Uterus (tissue), 4 donors: ENCODE results near the gene LIX1L. TPM values are rescaled to one million over a fixed set of nuclear protein-coding genes. Genes with fewer than 3 reads are reported as not detected.
A peak's percentile ranks its signal among the peaks of the same experiment; 100 is the strongest.

Experiments used
- DNase-seq, 2 donors: peaks; one replicate each; pipeline ENCODE4 v3.0.0-alpha.2; 2019 to 2020
- H3K27ac ChIP-seq, 2 donors: fragments of 200-600 bp; sonication (generic); 1 replicate in 1 of 2; 2 replicates in 1 of 2; pipeline ENCODE4 v1.5.1; 2016 to 2018
- H3K27me3 ChIP-seq, 2 donors: fragments of 200-600 bp; sonication (generic); one replicate each; pipeline ENCODE4 v1.5.1; 2018 to 2019; ENCODE audit warnings: control low read depth in 1 of 2
- H3K36me3 ChIP-seq, 2 donors: fragments of 200-600 bp; sonication (generic); one replicate each; pipeline ENCODE4 v1.5.1; 2019; ENCODE audit warnings: control low read depth in 1 of 2
- H3K4me1 ChIP-seq, 2 donors: fragments of 200-600 bp; sonication (generic); one replicate each; pipeline ENCODE4 v1.5.1; 2018 to 2019; ENCODE audit warnings: control low read depth in 1 of 2
- H3K4me3 ChIP-seq, 2 donors: fragments of 200-600 bp; sonication (generic); 1 replicate in 1 of 2; 2 replicates in 1 of 2; pipeline ENCODE4 v1.5.1; 2018 to 2019; ENCODE audit warnings: mild to moderate bottlenecking in 1 of 2
- H3K9me3 ChIP-seq, 2 donors: fragments of 200-600 bp; sonication (generic); one replicate each; pipeline ENCODE4 v1.5.1; 2019; ENCODE audit warnings: control low read depth in 1 of 2
- POLR2A ChIP-seq, 2 donors: fragments of 450-650 bp; IDR thresholded peaks; one replicate each; pipeline ENCODE4 v1.6.1; 2016; ENCODE audit warnings: antibody characterized with exemption in 2 of 2, mild to moderate bottlenecking in 1 of 2, moderate library complexity in 1 of 2
- intact Hi-C: fragments of 100-400 bp; cut with DNase I; formaldehyde crosslinking; loops from one replicate; pipeline ENCODE4 v1.15.1; 2023; ENCODE audit warnings: low total_unique reads
- total RNA-seq, 4 donors: library from RNA; depleted of rRNA in 3 of 4; stranded (reverse); fragments of >200 nt in 3 of 4; gene quantifications; one replicate each; pipeline versions ENCODE4 v1.1.0 to v1.2.4, GENCODE V29; 2014 to 2023
- TF ChIP-seq, protein P1 (sequence below), 4 experiments: fragments of 200-600 bp in 2 of 4; fragments of 450-650 bp in 2 of 4; sonication (generic) in 2 of 4; IDR thresholded peaks; one replicate each; pipeline ENCODE4 v1.5.1; 2016 to 2019; ENCODE audit warnings: antibody characterized with exemption in 4 of 4, mild to moderate bottlenecking in 2 of 4, moderate library complexity in 1 of 4
- donor health status: DM: yes; HTN: yes; CAD: no.

LIX1L gene
- total RNA-seq, 4 donors from 2014 or later = 12.3 to 69.0 (median 32.2) TPM

DNA sequence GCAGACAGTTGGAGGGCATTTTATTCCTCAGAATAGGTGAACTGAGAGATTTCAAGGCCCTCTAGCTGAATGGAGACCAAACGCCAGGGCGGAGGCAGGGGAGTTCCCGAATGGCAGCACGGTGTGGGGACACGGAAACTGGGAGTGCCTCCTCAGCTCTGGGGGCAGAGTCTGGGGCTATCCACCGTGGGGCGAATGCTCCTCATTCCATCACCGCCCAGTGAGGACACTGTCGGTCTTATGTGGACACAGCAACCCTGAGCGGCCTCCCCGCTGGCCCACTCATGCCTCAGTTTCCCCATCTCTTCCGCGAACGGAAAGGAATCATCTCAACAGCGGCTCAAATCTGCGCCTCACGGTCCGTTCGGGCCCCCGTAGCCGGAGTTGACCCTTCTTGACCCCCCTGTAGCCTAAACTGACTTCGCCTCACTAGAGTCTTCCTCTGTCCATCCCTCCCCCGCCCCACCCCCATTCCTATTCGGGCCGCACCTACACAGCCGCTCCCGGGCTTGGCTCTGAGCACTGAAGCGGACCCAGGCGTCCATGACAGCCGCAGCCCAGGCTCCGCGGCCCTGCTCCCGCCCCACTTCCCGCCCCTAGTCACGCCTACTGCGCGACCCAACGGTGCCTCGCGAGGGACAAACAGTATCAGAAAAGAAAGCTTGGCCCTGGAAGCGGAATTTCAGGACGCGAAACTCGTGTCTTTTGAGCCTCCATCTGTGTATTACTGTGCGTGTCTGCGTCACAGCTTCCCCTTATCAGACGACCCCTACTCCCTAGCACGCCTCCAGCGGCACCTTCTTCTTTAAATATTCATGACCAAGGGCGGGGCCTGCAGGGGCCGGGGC lies 39.4 kb downstream of the LIX1L start, which contains the start of gene PEX11B:
PEX11B (minus strand) TSS at position 574 of the 848 bp plus-strand sequence; CDS start at position 545, 29 bp downstream.
- H3K4me3 ChIP-seq = peak within 1 kb of the TSS; percentile 67 to 86
- no peaks in the 10 kb centered on the region for H3K36me3 ChIP-seq
- intact Hi-C loops = no loop called here
- peak; percentile 45 to 49 for TF ChIP-seq POLR2A (IDR thresholded peaks at IDR 0.05)
- TF ChIP-seq, protein P1, sequence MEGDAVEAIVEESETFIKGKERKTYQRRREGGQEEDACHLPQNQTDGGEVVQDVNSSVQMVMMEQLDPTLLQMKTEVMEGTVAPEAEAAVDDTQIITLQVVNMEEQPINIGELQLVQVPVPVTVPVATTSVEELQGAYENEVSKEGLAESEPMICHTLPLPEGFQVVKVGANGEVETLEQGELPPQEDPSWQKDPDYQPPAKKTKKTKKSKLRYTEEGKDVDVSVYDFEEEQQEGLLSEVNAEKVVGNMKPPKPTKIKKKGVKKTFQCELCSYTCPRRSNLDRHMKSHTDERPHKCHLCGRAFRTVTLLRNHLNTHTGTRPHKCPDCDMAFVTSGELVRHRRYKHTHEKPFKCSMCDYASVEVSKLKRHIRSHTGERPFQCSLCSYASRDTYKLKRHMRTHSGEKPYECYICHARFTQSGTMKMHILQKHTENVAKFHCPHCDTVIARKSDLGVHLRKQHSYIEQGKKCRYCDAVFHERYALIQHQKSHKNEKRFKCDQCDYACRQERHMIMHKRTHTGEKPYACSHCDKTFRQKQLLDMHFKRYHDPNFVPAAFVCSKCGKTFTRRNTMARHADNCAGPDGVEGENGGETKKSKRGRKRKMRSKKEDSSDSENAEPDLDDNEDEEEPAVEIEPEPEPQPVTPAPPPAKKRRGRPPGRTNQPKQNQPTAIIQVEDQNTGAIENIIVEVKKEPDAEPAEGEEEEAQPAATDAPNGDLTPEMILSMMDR (IDR thresholded peaks at IDR 0.05) = peak in 2 of 4 experiments; percentile 15 to 25
- H3K27ac ChIP-seq = peak within 1 kb of the TSS; percentile 88 to 92
- H3K9me3 ChIP-seq = no peaks in the 10 kb centered on the region
- DNase-seq = peak; percentile 89
- H3K27me3 ChIP-seq = no peaks in the 10 kb centered on the region
- H3K4me1 ChIP-seq = peaks cover 0 to 12% of the 10 kb centered on the region in 2 donors

DNA sequence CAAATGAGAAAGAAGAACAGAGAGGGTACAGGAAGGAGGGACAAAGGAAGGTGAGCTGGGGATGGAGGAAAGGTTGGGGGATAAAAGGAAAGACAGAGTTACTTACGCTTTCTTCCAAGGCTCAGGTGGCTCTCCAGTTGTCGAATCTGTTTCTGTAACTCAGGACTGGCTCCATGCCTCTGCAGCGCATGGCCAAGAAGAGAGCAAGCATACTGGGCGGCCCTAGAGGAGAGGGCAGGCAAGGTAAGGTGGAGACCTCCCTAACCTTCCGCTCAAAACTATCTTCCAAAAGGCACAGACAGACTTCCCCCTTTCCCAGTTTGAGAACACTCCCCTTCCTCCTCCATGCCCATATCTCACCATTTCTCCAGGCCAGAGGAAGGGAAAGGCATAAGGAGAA lies 40.2 kb downstream of the LIX1L start:
- Histone ChIP-seq H3K9me3 (no peaks in the 10 kb centered on the region), H3K27me3 (no peaks in the 10 kb centered on the region), H3K4me1 (peaks cover 0 to 12% of the 10 kb centered on the region in 2 donors), H3K27ac (peak overlapping the region; percentile 88 to 92), H3K4me3 (peak overlapping the region; percentile 67 to 86), H3K36me3 (no peaks in the 10 kb centered on the region)
- TF ChIP-seq, protein P1 (IDR thresholded peaks at IDR 0.05) = no peak
- TF ChIP-seq POLR2A (IDR thresholded peaks at IDR 0.05) = no peak
- intact Hi-C loops = no loop called here
- no peak for DNase-seq

DNA sequence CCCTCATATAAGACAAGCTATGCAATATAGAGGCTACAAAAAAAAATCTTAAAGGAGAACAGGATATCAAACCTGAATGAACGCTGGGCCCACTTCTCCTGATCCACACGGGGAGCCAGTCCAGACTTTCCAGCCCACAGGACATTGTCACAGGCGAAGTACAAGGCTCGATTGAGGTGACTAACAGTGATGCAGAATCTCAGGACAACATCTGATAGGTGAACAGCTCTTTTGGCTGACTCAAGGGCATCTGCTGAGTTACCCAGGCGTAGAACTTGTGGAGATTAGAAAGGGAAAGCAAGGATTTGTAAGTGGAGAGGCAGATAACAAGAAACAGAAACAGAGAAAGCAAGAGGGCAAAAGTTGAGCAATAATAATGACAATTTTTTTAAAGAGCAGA lies 41.1 kb downstream of the LIX1L start:
- intact Hi-C loops = no loop called here
- Histone ChIP-seq H3K9me3 (no peaks in the 10 kb centered on the region), H3K36me3 (no peaks in the 10 kb centered on the region), H3K27ac (peak overlapping the region in 1 of 2 donors; percentile 88), H3K27me3 (no peaks in the 10 kb centered on the region), H3K4me3 (no peak overlapping the region), H3K4me1 (peaks cover 0 to 12% of the 10 kb centered on the region in 2 donors)
- no peak for TF ChIP-seq POLR2A (IDR thresholded peaks at IDR 0.05)
- TF ChIP-seq, protein P1 (IDR thresholded peaks at IDR 0.05) = no peak
- no peak for DNase-seq

DNA sequence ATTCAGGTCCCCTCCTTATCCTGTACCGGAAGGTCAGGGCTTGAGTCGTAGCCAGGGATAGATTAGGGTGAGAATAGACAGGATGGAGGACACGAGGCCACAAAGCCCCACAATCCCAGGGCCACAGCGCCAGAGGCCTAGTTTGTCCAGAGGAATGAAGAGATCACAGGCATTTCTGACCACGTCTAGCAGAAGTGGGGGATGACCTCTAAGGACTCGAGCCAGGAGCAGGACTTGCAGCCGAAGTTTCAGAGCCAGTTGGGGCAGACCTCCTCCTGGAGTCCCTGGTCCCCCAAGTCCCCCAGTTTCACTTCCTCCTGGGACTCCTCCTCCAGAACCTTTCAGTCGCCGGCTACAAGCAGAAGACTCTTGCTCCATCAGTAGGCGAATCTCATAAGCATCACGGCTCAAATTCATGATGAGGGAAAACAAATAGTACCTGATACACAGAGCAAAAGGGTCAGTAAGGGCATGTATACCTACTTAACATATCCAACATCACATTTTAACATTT lies 45.6 kb downstream of the LIX1L start:
- Histone ChIP-seq H3K9me3 (no peaks in the 10 kb centered on the region), H3K4me1 (peaks cover 0 to 5% of the 10 kb centered on the region in 2 donors), H3K27ac (no peak overlapping the region), H3K27me3 (no peaks in the 10 kb centered on the region), H3K4me3 (no peak overlapping the region), H3K36me3 (no peaks in the 10 kb centered on the region)
- TF ChIP-seq POLR2A (IDR thresholded peaks at IDR 0.05) = no peak
- TF ChIP-seq, protein P1 (IDR thresholded peaks at IDR 0.05) = no peak
- no peak for DNase-seq
- intact Hi-C loops = no loop called here

DNA sequence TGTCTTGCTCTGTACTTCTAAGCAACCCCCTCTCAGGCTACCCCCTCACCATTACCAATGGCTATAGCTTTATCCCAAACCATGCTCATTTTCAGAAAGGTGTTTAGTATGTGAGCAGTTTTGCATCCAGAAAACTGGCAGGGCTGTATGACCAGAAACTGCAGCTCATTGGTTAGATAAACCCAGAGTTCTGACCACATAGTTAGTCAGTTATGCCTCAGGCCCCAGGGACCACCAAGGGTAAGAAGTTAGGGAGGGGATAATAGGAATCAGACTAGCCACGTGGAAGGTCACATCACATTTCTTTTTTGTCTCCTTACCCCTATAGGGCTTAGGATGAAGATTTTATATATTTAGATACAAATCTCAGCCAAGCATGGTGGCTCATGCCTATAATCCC lies 49.2 kb downstream of the LIX1L start:
- H3K36me3 ChIP-seq = no peaks in the 10 kb centered on the region
- H3K27me3 ChIP-seq = no peaks in the 10 kb centered on the region
- DNase-seq = no peak
- intact Hi-C loops = no loop called here
- no peaks in the 10 kb centered on the region for H3K4me1 ChIP-seq
- no peak overlapping the region for H3K4me3 ChIP-seq
- H3K27ac ChIP-seq = peak overlapping the region in 1 of 2 donors; percentile 37
- H3K9me3 ChIP-seq = no peaks in the 10 kb centered on the region
- no peak for TF ChIP-seq POLR2A (IDR thresholded peaks at IDR 0.05)
- TF ChIP-seq, protein P1 (IDR thresholded peaks at IDR 0.05) = no peak
